Raji (cell line): Measurements from ENCODE around the gene SKI.

ENCODE experiments used
- POLR2A ChIP-seq: IDR thresholded peaks from 2 replicates; pipeline ENCODE4 v1.6.1; 2011; ENCODE audit warnings: low read depth, low read length, control low read depth; ENCODE audit not compliant: insufficient read depth

Gene SKI

DNA sequence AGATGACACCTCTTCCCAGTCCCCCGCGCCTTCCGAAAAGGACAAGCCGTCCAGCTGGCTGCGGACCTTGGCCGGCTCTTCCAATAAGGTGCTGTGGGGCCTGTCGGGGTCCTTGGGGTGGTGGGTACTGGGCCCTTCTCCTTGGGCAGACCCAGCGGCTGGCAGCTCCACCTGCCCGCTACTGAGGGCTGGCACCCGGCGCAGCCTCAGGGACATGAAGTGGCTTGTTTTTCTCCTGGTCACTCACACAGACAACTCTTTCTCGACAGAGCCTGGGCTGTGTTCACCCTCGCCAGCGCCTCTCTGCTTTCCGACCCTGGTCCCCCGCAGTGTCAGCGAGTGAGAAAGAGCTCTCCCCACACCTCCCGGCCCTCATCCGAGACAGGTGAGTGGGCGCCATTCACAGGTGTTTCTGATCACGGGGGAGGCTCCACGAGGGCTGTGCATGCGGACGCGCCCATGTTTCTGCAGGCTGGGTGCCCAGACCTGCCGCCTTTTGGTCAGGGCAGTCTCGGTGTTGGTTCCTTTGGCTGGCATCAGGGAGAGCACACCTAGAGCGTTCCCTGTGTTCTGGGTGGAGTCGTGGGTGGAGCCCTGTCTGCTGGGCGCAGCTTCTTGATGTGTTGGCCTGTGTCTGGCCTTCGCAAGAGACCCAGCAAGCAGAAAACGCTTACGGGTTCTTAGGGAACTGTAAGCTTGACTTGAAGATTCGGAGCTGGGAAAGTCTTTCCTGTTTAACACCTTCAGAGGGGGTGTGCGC lies 75.1 kb downstream of the SKI start:
- TF ChIP-seq POLR2A: no peak

- no peak for TF ChIP-seq POLR2A
Measured at GRCh38 chr1:2303781-2304180, 75.7 kb downstream of the SKI start.

DNA sequence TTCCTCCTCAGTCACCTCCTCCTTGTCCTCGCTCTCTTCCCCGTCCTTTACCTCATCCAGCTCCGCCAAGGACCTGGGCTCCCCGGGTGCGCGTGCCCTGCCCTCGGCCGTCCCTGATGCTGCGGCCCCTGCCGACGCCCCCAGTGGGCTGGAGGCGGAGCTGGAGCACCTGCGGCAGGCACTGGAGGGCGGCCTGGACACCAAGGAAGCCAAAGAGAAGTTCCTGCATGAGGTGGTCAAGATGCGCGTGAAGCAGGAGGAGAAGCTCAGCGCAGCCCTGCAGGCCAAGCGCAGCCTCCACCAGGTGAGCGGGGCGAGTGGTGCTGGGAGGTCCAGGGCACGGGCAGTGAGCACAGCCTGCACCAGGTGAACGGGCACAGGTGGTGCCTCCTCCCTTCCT lies 76.2 kb downstream of the SKI start:
- no peak for TF ChIP-seq POLR2A

- no peak for TF ChIP-seq POLR2A
Measured at GRCh38 chr1:2304921-2305681, 77.0 kb downstream of the SKI start.

DNA sequence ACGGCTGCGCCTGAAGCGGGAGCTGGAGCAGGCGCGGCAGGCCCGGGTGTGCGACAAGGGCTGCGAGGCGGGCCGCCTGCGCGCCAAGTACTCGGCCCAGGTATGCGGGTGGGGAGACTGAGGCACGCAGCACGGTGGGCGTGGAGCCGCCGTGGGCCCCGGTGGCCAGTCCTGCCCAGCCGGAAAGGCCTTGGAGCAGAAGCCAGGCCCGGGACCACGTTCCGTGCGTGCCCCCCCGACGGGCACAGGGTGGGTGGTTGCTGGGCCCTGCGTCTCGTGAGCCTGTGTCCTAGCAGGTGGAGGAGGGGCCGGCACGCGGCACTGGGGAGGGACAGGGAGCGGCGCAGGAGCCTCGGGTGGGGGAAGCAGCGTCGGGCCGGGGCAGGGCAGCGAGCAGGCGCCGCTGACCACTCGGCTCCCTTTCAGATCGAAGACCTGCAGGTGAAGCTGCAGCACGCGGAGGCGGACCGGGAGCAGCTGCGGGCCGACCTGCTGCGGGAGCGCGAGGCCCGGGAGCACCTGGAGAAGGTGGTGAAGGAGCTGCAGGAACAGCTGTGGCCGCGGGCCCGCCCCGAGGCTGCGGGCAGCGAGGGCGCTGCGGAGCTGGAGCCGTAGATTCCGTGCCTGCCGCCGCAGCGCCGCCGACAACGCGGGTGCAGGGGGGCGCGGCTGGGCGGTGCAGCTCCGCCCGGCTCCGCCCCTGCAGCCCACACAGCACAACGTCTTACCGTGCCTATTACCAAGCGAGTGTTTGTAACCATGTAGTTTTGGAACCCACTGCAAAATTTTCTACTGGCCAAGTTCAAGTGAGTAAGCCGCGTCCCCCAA lies 78.2 kb downstream of the SKI start:
- TF ChIP-seq POLR2A: no peak

GRCh38 chr1:2307064-2307605 lies 79.0 kb downstream of the SKI start:
- no peak for TF ChIP-seq POLR2A

GRCh38 chr1:2307972-2308371 lies 79.9 kb downstream of the SKI start:
- no peak for TF ChIP-seq POLR2A

DNA sequence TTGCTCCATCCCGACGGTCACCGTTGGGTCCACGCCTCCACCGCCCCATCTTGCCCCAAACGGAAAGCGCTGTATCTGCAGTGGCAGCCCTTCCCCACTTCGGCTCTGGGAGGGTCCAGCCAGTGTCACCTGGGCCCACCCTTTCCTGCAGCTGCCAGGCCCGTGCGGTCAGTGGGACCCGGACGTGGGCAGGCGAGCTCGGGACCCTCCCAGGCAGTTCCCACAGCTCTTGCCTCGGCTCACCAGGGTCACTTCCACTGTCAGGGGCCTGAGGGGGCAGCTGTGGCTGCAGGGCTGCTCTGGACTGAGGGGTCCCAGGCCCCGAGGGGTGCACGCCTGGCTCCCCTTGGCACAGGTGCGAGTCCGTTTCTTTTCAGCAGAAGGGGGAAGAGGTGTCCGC lies 80.7 kb downstream of the SKI start:
- TF ChIP-seq POLR2A: no peak

DNA sequence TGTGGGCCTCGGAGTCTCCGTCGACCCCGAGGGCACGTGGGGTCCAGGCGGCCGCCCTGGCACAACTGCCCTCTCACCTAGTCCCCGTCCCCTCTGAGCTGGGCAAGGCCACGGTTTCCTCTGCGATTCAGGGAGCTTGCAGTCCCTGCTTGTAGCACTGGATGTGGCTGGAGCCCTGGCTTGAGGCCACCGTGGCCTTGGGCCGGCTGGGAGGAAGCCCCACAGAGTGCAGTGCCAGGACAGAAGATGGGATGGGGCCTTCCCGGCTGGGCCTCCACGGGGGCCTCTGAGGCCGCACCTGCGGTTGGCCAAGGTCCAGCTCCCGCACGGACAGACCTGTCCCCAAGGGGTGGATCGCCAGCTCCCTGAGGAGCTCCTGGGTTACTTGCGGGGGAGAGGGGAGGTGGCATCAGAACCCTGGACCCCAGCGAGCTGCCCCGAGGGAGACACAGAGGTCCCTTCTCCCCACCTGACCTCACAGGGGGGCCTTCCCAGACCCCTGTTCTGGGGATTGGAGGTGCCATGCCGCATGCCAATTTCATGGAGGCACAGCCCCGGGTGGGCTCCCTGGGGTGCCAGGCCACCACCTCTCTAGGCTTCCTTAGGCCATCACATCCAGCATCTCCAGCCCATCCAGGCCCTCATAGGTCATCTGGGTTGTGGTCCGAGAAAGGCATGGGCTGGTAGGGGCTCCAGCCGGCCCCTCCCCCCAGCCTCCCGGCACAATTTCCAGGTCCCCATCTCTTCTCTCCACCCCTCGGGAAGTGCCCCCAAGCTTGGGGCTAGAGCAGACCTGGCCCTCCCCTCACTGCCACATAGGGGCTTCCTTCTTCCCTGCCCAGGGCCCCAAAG lies 82.4 kb downstream of the SKI start:
- no peak for TF ChIP-seq POLR2A

GRCh38 chr1:2311184-2312032 lies 83.3 kb downstream of the SKI start:
- no peak for TF ChIP-seq POLR2A

GRCh38 chr1:2312160-2312514 lies 84.0 kb downstream of the SKI start:
- TF ChIP-seq POLR2A: no peak

- TF ChIP-seq POLR2A: no peak
Measured at GRCh38 chr1:2312515-2313301, 84.6 kb downstream of the SKI start.

DNA sequence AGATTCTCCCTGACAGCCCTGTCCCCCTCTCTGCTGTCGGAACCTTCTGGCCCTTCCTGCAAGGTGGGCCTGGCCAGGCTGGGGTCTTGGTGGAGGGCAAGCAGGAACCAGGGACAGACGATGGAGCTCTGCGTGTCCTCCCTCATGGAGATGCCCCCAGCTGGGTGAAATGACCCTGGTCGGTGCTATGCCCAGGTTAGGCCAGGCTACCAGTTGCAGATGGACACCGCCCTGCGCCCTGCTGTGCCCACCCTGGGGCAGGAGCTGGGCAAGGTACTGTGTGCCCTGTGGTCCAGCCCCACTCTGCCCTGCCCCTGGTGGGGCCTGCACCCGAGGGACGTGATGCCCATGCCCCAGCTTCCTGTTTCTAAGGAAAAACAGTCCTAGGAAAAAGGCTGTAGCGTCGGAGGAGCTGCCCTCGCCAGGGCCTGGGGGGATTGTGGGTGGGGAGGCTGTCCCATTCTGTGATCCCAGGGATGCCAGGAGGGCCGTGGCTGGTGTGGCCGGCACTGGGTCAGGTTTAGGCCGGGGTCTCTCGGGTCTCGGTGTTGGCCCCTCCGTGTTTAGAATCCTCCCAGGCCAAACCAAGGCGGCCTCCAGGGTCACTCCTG lies 85.6 kb downstream of the SKI start:
- TF ChIP-seq POLR2A: no peak

DNA sequence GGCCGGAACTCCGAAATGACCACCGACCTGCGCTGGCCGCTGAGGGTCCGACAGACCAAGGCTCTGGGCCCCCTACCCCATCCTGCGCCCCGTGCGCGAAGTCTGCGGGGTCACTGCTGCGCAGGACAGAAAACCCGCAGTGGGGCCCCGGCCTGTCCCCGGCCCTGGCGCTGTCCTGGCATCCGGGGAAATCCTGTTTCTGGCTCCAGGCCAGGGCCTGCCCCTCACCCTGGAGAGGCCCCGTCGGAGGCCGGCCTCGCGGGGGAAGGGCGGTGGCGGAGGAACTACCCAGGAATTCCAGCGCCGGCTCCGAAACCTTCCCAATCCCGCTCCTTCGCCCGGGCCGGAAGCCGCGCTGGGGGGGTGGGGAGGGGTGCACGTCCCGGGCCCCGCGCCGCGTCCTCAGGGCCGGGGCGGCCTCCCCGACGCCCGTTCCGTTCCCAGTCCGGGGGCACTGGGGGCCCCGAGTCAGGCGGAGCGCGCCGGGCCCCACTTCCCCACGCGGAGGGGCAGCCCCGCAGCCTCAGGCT lies 86.2 kb downstream of the SKI start:
- no peak for TF ChIP-seq POLR2A
